K562 (cell line): ENCODE results near the gene TLE7. TPM values are rescaled to one million over a fixed set of nuclear protein-coding genes. Genes with fewer than 3 reads are reported as not detected.

ENCODE experiments used
- CXXC5 ChIP-seq: fragments of 250-450 bp; sonication (Bioruptor Pico); IDR thresholded peaks from 2 replicates; pipeline ENCODE4 v1.8.0; 2022; ENCODE audit warnings: inconsistent platforms, mild to moderate bottlenecking, moderate library complexity
- NR2C2 ChIP-seq, 2 experiments: fragments of 200-800 bp in 1 of 2; sonication (Bioruptor generic) in 1 of 2; sonication (generic) in 1 of 2; formaldehyde crosslinking in 1 of 2; IDR thresholded peaks; 2 replicates each; pipeline versions ENCODE4 v1.6.1 to v1.8.0; 2016 to 2022; ENCODE audit warnings: mild to moderate bottlenecking in 1 of 2, missing compliant biosample characterization in 1 of 2, missing genetic modification characterization in 1 of 2, missing genetic modification reagents in 1 of 2
- PRDM10 ChIP-seq: fragments of 450-650 bp; IDR thresholded peaks from 2 replicates; pipeline ENCODE4 v1.6.1; 2018; ENCODE audit not compliant: partially characterized antibody
- PTBP1 ChIP-seq: fragments of 200-400 bp; formaldehyde crosslinking; IDR thresholded peaks from 2 replicates; pipeline ENCODE4 v1.6.1; 2017; ENCODE audit warnings: low read depth, low read length
- RB1 ChIP-seq: fragments of 450-650 bp; IDR thresholded peaks from 2 replicates; pipeline ENCODE4 v1.6.1; 2017; ENCODE audit warnings: low read depth, mild to moderate bottlenecking
- SMARCC2 ChIP-seq: fragments of 450-650 bp; IDR thresholded peaks from 2 replicates; pipeline ENCODE4 v1.6.1; 2017; ENCODE audit warnings: antibody characterized with exemption, moderate library complexity, mild to moderate bottlenecking, low read depth
- ZC3H11A ChIP-seq: IDR thresholded peaks from 2 replicates; pipeline ENCODE4 v1.6.1; 2012; ENCODE audit warnings: low read depth, low read length, improper control_type of control experiment
- ZNF444 ChIP-seq: fragments of 250-450 bp; sonication (Bioruptor Pico); IDR thresholded peaks from 2 replicates; pipeline ENCODE4 v1.4.0; 2020; ENCODE audit warnings: mild to moderate bottlenecking, moderate library complexity
- ZNF830 ChIP-seq: fragments of 250-450 bp; sonication (Bioruptor Pico); IDR thresholded peaks from 2 replicates; pipeline ENCODE4 v1.5.0; 2021; ENCODE audit warnings: mild to moderate bottlenecking
- polyA plus RNA-seq, 8 experiments: library from polyadenylated mRNA; depleted of rRNA in 4 of 8; stranded (reverse) in 5 of 8; unstranded in 3 of 8; fragments of >200 nt; fragmentation: Nextera tagmentation in 2 of 8; fragmentation: Illumina TruSeq in 1 of 8; extraction: Ambion mirVana in 2 of 8; extraction: Trizol in 1 of 8; gene quantifications; 2 replicates each; pipeline versions ENCODE4 v1.2.1 to v1.2.3, GENCODE V29; 2011 to 2014; ENCODE audit warnings: inconsistent platforms in 1 of 8, missing spikeins in 1 of 8
- total RNA-seq, 7 experiments: library from RNA; depleted of rRNA in 6 of 7; stranded (reverse); fragments of >200 nt in 6 of 7; fragmentation: Illumina TruSeq in 2 of 7; extraction: Trizol in 2 of 7; gene quantifications; 2 replicates each; pipeline versions ENCODE4 v1.2.1 to v1.2.3, GENCODE V29; 2011 to 2021; ENCODE audit warnings: low replicate concordance in 1 of 7
- TF ChIP-seq, protein P1 (sequence below): IDR thresholded peaks from 3 replicates; pipeline ENCODE4 v1.6.1; 2011; ENCODE audit warnings: borderline replicate concordance, mild to moderate bottlenecking, moderate library complexity; ENCODE audit not compliant: insufficient read length; ENCODE audit errors: extremely low read depth
- TF ChIP-seq, protein P2 (sequence below): fragments of 450-650 bp; IDR thresholded peaks from 2 replicates; pipeline ENCODE4 v1.6.1; 2016; ENCODE audit warnings: low read depth

TLE7 gene
- total and polyA plus RNA-seq, 9 of the 15 experiments (the other 6 are each of a cell fraction or from before 2014, with no cell fraction given), result not detected

DNA sequence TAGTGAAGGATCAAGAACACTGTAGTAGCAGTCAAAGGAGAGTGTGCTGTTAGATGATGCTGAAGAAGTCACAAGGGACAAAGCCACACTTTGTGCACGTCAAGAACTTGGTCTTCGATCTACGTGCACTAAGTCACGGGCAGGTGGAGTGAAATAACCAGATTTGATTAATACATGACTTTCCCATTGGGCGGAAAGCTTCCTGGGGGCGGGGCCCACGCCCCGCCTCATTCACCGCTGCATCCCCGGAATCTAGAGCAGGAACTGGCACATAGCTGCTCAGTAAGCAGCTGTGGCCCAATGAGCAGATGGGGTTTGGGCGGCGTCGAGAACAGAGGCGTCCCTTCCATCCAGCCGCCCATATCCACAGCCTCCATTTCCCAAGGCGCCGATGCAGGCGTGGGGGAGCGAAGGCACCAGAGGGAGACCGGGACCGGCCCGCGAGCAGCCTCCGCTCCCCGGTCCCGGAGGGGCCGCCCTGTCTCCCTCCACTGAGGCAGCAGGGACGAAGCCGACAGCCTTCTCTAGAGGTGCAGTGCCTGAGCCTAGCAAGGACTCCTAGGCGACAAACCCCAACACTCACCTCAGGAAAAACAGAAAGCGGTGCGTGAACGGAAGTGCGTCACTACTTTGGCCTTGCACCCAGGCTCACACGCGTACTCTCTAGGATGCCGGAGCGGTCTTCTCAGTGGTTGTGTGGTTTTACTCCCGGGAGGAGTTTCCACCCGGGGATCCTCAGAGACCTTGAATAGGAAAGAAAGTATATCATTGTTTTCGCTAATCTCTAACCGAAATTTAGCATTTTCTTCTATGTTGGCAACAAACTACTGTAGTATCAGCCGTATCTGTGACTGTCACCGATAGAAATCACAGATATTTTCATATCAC, 42.4 kb upstream of the TLE7 start (continued):
- TF ChIP-seq PRDM10, result peak; percentile 48
- TF ChIP-seq PTBP1, result no peak
- 0 out of 2 replicates have a peak, but pooled peaks have one; percentile 39 for TF ChIP-seq RB1
- no peak for TF ChIP-seq ZNF830
- TF ChIP-seq, protein P1, sequence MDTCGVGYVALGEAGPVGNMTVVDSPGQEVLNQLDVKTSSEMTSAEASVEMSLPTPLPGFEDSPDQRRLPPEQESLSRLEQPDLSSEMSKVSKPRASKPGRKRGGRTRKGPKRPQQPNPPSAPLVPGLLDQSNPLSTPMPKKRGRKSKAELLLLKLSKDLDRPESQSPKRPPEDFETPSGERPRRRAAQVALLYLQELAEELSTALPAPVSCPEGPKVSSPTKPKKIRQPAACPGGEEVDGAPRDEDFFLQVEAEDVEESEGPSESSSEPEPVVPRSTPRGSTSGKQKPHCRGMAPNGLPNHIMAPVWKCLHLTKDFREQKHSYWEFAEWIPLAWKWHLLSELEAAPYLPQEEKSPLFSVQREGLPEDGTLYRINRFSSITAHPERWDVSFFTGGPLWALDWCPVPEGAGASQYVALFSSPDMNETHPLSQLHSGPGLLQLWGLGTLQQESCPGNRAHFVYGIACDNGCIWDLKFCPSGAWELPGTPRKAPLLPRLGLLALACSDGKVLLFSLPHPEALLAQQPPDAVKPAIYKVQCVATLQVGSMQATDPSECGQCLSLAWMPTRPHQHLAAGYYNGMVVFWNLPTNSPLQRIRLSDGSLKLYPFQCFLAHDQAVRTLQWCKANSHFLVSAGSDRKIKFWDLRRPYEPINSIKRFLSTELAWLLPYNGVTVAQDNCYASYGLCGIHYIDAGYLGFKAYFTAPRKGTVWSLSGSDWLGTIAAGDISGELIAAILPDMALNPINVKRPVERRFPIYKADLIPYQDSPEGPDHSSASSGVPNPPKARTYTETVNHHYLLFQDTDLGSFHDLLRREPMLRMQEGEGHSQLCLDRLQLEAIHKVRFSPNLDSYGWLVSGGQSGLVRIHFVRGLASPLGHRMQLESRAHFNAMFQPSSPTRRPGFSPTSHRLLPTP, result no peak
- no peak for TF ChIP-seq ZC3H11A
- TF ChIP-seq ZNF444 (CRISPR knock-in tag), result no peak
- TF ChIP-seq NR2C2 (CRISPR knock-in tag; IDR thresholded peaks at IDR 0.05), result no peak
- peak; percentile 92 for TF ChIP-seq NR2C2 (tag; IDR thresholded peaks at IDR 0.05)
- TF ChIP-seq SMARCC2, result no peak
- peak; percentile 46; the same call in 1 of the 2 replicates for TF ChIP-seq CXXC5 (CRISPR knock-in tag)
- TF ChIP-seq, protein P2, sequence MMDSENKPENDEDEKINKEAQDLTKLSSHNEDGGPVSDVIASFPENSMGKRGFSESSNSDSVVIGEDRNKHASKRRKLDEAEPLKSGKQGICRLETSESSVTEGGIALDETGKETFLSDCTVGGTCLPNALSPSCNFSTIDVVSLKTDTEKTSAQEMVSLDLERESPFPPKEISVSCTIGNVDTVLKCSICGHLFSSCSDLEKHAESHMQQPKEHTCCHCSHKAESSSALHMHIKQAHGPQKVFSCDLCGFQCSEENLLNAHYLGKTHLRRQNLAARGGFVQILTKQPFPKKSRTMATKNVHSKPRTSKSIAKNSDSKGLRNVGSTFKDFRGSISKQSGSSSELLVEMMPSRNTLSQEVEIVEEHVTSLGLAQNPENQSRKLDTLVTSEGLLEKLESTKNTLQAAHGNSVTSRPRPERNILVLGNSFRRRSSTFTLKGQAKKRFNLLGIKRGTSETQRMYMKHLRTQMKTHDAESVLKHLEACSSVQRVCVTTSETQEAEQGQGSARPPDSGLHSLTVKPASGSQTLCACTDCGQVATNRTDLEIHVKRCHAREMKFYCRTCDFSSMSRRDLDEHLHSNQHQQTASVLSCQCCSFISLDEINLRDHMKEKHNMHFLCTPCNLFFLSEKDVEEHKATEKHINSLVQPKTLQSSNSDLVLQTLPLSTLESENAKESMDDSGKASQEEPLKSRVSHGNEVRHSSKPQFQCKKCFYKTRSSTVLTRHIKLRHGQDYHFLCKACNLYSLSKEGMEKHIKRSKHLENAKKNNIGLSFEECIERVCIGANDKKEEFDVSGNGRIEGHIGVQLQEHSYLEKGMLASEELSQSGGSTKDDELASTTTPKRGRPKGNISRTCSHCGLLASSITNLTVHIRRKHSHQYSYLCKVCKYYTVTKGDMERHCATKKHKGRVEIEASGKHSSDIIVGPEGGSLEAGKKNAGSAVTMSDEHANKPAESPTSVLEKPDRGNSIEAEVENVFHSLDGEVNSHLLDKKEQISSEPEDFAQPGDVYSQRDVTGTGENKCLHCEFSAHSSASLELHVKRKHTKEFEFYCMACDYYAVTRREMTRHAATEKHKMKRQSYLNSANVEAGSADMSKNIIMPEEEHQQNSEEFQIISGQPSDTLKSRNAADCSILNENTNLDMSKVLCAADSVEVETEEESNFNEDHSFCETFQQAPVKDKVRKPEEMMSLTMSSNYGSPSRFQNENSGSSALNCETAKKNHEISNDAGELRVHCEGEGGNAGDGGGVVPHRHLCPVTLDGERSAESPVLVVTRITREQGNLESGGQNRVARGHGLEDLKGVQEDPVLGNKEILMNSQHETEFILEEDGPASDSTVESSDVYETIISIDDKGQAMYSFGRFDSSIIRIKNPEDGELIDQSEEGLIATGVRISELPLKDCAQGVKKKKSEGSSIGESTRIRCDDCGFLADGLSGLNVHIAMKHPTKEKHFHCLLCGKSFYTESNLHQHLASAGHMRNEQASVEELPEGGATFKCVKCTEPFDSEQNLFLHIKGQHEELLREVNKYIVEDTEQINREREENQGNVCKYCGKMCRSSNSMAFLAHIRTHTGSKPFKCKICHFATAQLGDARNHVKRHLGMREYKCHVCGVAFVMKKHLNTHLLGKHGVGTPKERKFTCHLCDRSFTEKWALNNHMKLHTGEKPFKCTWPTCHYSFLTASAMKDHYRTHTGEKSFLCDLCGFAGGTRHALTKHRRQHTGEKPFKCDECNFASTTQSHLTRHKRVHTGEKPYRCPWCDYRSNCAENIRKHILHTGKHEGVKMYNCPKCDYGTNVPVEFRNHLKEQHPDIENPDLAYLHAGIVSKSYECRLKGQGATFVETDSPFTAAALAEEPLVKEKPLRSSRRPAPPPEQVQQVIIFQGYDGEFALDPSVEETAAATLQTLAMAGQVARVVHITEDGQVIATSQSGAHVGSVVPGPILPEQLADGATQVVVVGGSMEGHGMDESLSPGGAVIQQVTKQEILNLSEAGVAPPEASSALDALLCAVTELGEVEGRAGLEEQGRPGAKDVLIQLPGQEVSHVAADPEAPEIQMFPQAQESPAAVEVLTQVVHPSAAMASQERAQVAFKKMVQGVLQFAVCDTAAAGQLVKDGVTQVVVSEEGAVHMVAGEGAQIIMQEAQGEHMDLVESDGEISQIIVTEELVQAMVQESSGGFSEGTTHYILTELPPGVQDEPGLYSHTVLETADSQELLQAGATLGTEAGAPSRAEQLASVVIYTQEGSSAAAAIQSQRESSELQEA, result no peak
